Thyroid gland (tissue), 4 donors: ENCODE results near the gene CDK5RAP2.

Experiments
- CTCF ChIP-seq, 6 experiments: fragments of 200-600 bp in 3 of 6; fragments of 450-650 bp in 3 of 6; sonication (generic) in 3 of 6; IDR thresholded peaks; one replicate each; pipeline ENCODE4 v1.5.1; 2016 to 2019; ENCODE audit warnings: antibody characterized with exemption in 6 of 6, mild to moderate bottlenecking in 2 of 6, inconsistent platforms in 1 of 6, moderate library complexity in 1 of 6
- POLR2A ChIP-seq, 2 donors: fragments of 450-650 bp; IDR thresholded peaks; one replicate each; pipeline ENCODE4 v1.6.1; 2017; ENCODE audit warnings: antibody characterized with exemption in 2 of 2, mild to moderate bottlenecking in 2 of 2, moderate library complexity in 1 of 2

- TF ChIP-seq CTCF (IDR thresholded peaks at IDR 0.05) (no peak), POLR2A (IDR thresholded peaks at IDR 0.05) (no peak)
Measured at GRCh38 chr9:120567081-120567480, 12.9 kb downstream of the CDK5RAP2 start.
